Esophagus squamous epithelium (tissue), 5 donors: Measurements from ENCODE around the gene HYLS1. TPM values are rescaled to one million over a fixed set of nuclear protein-coding genes. Genes with fewer than 3 reads are reported as not detected.

Experiments used
- DNase-seq: peaks from one replicate; lab custom pipeline; 2025; lab: John Stamatoyannopoulos, UW
- H3K27ac ChIP-seq, 4 donors: fragments of 200-600 bp; sonication (generic); one replicate each; pipeline ENCODE4 v1.5.1; 2016 to 2019; ENCODE audit warnings: mild to moderate bottlenecking in 1 of 4
- H3K27me3 ChIP-seq, 4 donors: fragments of 200-600 bp; sonication (generic); 1 replicate in 3 of 4; 2 replicates in 1 of 4; pipeline versions ENCODE4 v1.5.1 to v1.6.0; 2017 to 2021; ENCODE audit warnings: antibody characterized with exemption in 1 of 4
- H3K36me3 ChIP-seq, 3 donors: fragments of 200-600 bp; sonication (generic); one replicate each; pipeline ENCODE4 v1.5.1; 2016 to 2019
- H3K4me1 ChIP-seq, 3 donors: fragments of 200-600 bp; sonication (generic); one replicate each; pipeline ENCODE4 v1.5.1; 2017 to 2019
- H3K4me3 ChIP-seq, 4 donors: fragments of 200-600 bp; sonication (generic); 1 replicate in 3 of 4; 2 replicates in 1 of 4; pipeline ENCODE4 v1.5.1; 2016 to 2019; ENCODE audit warnings: mild to moderate bottlenecking in 2 of 4, moderate library complexity in 1 of 4
- H3K9me3 ChIP-seq, 3 donors: fragments of 200-600 bp; sonication (generic); one replicate each; pipeline ENCODE4 v1.5.1; 2016 to 2019
- POLR2A ChIP-seq, 4 donors: fragments of 450-650 bp; IDR thresholded peaks; one replicate each; pipeline ENCODE4 v1.6.1; 2017; ENCODE audit warnings: antibody characterized with exemption in 4 of 4, mild to moderate bottlenecking in 4 of 4, moderate library complexity in 3 of 4
- WGBS, 2 donors: methylation state at CpG; one replicate each; pipeline ENCODE4 v1.1.5; 2018; 5-methylcytosine and 5-hydroxymethylcytosine counted together
- intact Hi-C: fragments of 100-400 bp; cut with DNase I; formaldehyde crosslinking; loops from one replicate; pipeline ENCODE4 v1.15.0; 2022
- total RNA-seq, 4 donors: library from RNA; depleted of rRNA; stranded (reverse); fragments of >200 nt; gene quantifications; one replicate each; pipeline ENCODE4 v1.1.0, GENCODE V29; 2016
- TF ChIP-seq, protein P1 (sequence below), 6 experiments: fragments of 450-650 bp in 4 of 6; fragments of 200-600 bp in 2 of 6; sonication (generic) in 2 of 6; IDR thresholded peaks; one replicate each; pipeline ENCODE4 v1.5.1; 2016 to 2019; ENCODE audit warnings: antibody characterized with exemption in 6 of 6, mild to moderate bottlenecking in 4 of 6, moderate library complexity in 4 of 6
- donor health status: DM: yes; HTN: yes; CAD: no.

HYLS1 gene
- total RNA-seq, 4 donors from 2014 or later: 1.4 to 5.0 (median 4.0) TPM

DNA sequence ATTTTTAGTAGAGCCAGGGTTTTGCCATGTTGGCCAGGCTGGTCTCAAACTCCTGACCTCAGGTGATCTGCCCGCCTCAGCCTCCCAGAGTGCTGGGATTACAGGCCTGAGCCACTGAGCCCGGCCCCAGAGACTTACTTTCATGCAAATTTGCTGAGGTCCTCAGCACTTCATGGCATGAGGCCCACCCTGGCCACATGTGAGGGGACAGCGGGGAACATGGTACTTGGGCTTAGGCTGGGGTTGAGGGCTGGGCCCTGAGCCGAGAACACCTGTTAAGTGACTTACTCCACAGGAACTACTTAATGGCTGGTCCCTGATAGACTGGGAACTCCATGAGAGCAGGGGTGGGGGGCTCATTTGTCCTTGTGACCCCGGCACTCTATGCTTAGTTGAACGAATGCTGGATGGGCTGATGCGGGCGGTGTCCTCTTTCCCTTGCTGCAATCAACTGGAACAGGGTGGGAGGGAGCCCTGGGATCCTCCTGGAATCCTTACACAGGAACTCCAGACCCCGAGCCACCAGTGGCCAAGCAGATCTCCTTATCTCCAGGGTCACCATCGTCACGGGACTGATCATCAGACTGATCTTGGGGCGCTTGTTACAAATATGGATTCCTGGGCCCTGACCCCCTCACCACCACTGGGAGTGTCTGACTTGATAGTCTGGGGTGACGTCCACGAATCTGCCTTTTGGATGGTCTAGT, 59.4 kb downstream of the HYLS1 start:
- Histone ChIP-seq H3K36me3 (no peaks in the 10 kb centered on the region), H3K4me1 (peaks cover 10 to 21% (median 12%) of the 10 kb centered on the region in 3 donors), H3K4me3 (no peak overlapping the region), H3K9me3 (no peaks in the 10 kb centered on the region), H3K27me3 (peaks cover 0 to 9% (median 0%) of the 10 kb centered on the region in 4 donors), H3K27ac (no peak overlapping the region)
- no peak for DNase-seq
- intact Hi-C loops: loop anchor here (10.0 kb wide), 1 partner anchor 108 kb away; no protein-coding TSS in a partner anchor
- TF ChIP-seq POLR2A (IDR thresholded peaks at IDR 0.05): no peak
- TF ChIP-seq, protein P1, sequence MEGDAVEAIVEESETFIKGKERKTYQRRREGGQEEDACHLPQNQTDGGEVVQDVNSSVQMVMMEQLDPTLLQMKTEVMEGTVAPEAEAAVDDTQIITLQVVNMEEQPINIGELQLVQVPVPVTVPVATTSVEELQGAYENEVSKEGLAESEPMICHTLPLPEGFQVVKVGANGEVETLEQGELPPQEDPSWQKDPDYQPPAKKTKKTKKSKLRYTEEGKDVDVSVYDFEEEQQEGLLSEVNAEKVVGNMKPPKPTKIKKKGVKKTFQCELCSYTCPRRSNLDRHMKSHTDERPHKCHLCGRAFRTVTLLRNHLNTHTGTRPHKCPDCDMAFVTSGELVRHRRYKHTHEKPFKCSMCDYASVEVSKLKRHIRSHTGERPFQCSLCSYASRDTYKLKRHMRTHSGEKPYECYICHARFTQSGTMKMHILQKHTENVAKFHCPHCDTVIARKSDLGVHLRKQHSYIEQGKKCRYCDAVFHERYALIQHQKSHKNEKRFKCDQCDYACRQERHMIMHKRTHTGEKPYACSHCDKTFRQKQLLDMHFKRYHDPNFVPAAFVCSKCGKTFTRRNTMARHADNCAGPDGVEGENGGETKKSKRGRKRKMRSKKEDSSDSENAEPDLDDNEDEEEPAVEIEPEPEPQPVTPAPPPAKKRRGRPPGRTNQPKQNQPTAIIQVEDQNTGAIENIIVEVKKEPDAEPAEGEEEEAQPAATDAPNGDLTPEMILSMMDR (IDR thresholded peaks at IDR 0.05): no peak
- 82 to 93% methylated on average over 6 to 11 of the region's 14 CpGs for WGBS, 2 donors

DNA sequence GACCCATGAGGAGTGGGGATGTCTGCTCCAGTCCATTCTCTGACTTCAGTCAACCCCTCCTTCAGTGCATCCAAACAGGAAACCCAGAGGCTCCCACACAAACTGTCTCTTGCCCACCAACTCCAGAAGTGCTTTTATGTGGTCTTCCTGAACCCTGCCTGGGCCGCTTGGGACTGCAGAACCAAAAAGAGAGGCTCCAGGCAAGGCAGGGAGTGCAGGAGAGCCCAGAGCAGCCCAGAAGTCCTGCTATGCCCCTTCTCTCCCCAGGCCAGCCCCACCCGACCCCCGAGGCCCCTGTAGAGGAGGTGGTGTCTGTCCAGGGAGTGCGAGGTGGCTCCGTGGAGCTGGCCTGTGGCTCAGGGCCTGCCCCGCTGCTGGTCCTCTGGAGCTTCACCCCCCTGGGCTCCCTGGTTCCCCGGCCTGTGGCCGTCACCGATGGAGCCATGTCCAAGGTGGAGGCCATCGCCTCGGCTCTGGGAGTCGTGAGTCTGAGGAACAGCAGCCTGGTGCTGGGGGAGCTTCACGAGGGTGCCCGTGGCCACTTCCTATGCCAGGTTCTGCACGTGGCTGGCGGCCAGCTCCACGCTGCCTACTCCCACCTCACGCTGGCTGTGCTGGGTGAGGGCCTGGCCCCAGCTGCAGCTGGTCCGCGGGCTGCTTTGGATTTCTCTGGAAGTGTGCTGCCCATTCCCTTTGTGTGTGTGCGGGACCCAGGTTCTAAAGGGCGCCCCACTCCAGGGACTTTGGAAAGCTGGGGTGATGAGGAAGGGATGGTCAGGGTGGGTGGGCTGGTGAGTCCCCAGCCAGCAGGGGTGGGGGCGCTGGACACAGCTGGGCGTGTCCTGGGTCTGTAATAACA, 60.2 kb downstream of the HYLS1 start:
- Histone ChIP-seq H3K9me3 (no peaks in the 10 kb centered on the region), H3K27ac (no peak overlapping the region), H3K4me3 (no peak overlapping the region), H3K4me1 (peaks cover 13 to 23% (median 16%) of the 10 kb centered on the region in 3 donors), H3K36me3 (no peaks in the 10 kb centered on the region), H3K27me3 (peaks cover 0 to 9% (median 0%) of the 10 kb centered on the region in 4 donors)
- intact Hi-C loops: loop anchor here (10.0 kb wide), 1 partner anchor 107 kb away; no protein-coding TSS in a partner anchor
- TF ChIP-seq, protein P1 (IDR thresholded peaks at IDR 0.05): no peak
- no peak for TF ChIP-seq POLR2A (IDR thresholded peaks at IDR 0.05)
- no peak for DNase-seq
- WGBS, 2 donors: no CpG with 5 or more reads among the region's 24 CpGs

DNA sequence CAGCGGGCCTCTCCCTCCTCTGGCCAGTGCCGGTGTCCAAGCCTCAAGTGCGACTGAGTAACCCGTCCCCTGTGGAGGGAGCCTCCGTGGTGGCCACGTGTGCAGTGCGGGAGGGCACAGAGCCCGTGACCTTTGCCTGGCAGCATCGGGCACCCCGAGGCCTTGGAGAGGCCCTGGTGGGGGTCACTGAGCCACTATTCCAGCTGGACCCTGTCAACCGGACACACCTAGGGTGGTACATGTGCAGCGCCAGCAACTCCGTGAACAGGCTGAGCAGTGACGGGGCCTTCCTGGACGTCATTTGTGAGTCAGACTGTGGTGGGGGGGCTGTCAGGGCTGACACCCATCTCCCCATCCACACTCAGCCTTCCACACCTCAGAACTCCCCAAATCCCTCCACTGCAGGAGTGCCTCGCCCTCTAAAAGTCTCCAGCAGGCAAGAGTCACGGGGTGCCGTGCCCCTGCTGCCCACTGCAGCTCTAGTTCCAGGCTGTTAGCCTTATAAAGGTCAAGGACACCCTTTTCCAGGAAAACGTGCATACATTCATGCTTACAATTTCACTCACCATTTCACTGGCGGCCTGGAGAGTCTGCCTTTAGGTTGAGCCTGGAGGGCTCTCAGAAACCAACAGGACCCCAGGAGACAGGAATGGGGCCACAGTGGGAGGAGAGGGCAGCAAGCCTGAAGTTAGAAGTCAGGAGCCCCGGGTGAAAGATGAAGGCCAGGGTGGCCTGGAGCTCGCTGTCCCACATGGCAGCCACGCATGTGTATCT, 61.0 kb downstream of the HYLS1 start:
- DNase-seq: no peak
- Histone ChIP-seq H3K4me3 (no peak overlapping the region), H3K27ac (no peak overlapping the region), H3K36me3 (no peaks in the 10 kb centered on the region), H3K9me3 (no peaks in the 10 kb centered on the region), H3K27me3 (peaks cover 0 to 9% (median 0%) of the 10 kb centered on the region in 4 donors), H3K4me1 (peaks cover 13 to 31% (median 22%) of the 10 kb centered on the region in 3 donors)
- TF ChIP-seq, protein P1 (IDR thresholded peaks at IDR 0.05): no peak
- TF ChIP-seq POLR2A (IDR thresholded peaks at IDR 0.05): no peak
- WGBS, 2 donors: 84 to 86% methylated on average over 4 to 7 of the region's 23 CpGs
- intact Hi-C loops: loop anchor here (10.0 kb wide), 1 partner anchor 106 kb away; no protein-coding TSS in a partner anchor

DNA sequence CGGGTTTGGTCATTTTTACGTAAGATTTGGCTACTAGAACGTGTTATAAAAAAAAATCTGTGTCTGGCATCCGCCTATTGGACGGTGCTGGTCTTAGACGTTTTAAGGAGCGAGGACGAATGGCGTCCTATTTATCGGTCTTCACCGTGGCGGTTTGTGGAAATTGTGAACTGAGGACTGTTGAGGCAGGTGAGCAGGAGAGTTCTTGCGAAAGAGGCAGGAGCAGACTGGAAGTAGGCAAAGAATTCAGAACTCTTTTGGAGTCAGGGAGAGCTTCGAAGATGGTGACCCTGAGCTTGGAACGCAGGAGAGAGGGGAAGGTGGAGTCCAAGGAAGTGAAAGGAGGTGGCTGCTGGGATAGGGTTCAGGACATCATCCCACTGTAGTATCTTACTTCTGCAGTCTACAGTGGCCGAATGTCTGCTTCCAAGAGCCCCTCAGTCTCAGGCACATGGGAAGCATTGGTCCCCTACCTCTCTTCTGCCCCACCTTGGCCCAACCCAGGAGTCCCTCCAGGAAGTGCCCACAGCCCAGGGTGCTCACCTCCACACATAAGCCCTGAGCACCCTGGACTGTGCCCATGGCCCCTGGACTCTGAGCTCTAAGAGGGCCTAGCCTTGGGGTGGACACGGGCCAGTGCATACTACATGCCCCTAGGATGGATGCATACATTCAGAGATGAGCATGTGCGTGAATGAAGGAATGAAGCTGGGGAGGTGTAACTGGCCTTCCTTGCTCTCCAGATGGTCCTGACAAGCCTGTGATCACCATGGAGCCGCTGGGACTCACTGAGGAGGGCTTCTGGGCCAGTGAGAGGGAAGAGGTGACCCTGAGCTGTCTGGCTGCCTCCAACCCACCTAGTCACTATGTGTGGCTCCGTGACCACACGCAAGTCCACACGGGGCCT, 62.1 kb downstream of the HYLS1 start:
- peaks cover 0 to 9% (median 0%) of the 10 kb centered on the region in 4 donors for H3K27me3 ChIP-seq
- intact Hi-C loops: loop anchor here (10.0 kb wide), 1 partner anchor 105 kb away; no protein-coding TSS in a partner anchor
- DNase-seq: no peak
- no peak overlapping the region for H3K27ac ChIP-seq
- H3K36me3 ChIP-seq: no peaks in the 10 kb centered on the region
- H3K9me3 ChIP-seq: no peaks in the 10 kb centered on the region
- no peak for TF ChIP-seq POLR2A (IDR thresholded peaks at IDR 0.05)
- TF ChIP-seq, protein P1 (IDR thresholded peaks at IDR 0.05): no peak
- WGBS, 2 donors: 89 to 90% methylated on average over 19 to 21 of the region's 22 CpGs
- peaks cover 13 to 37% (median 23%) of the 10 kb centered on the region in 3 donors for H3K4me1 ChIP-seq
- no peak overlapping the region for H3K4me3 ChIP-seq
